CD8-positive, alpha-beta memory T cell (primary cell): Measurements from ENCODE around the gene NFIA. TPM values are rescaled to one million over a fixed set of nuclear protein-coding genes. Genes with fewer than 3 reads are reported as not detected.
A peak's percentile ranks its signal among the peaks of the same experiment; 100 is the strongest.

Source experiments
- CTCF ChIA-PET: fragments of 350-600 bp; sonication (Branson Sonifier 250); formaldehyde crosslinking; loops from one replicate; lab custom pipeline; 2021; ENCODE audit warnings: antibody characterized with exemption; lab: Charles Lee
- POLR2A ChIA-PET: fragments of 350-600 bp; sonication (Branson Sonifier 250); formaldehyde crosslinking; loops from one replicate; lab custom pipeline; 2021; ENCODE audit warnings: antibody characterized with exemption; lab: Charles Lee
- DNase-seq, 5 donors: peaks; one replicate each; pipeline versions ENCODE4 v3.0.0 to v3.0.0-alpha.2; 2020 to 2022; ENCODE audit warnings: mixed read lengths in 1 of 5
- H3K27ac ChIP-seq: one replicate; pipeline ENCODE4 v1.7.0; 2013; ENCODE audit warnings: low read depth, mild to moderate bottlenecking, low read length, moderate library complexity
- H3K27me3 ChIP-seq: 2 replicates; pipeline ENCODE4 v1.7.0; 2013; ENCODE audit warnings: low read length, mild to moderate bottlenecking; ENCODE audit not compliant: insufficient read depth, poor library complexity, severe bottlenecking
- H3K36me3 ChIP-seq: 2 replicates; pipeline ENCODE4 v1.7.0; 2013; ENCODE audit warnings: mild to moderate bottlenecking, low read length, moderate library complexity; ENCODE audit not compliant: insufficient read depth
- H3K4me1 ChIP-seq: 2 replicates; pipeline ENCODE4 v1.7.0; 2013; ENCODE audit warnings: mild to moderate bottlenecking, low read length, moderate library complexity; ENCODE audit not compliant: insufficient read depth
- H3K4me3 ChIP-seq: 2 replicates; pipeline ENCODE4 v1.7.0; 2013; ENCODE audit warnings: mild to moderate bottlenecking, low read length
- H3K9me3 ChIP-seq: 2 replicates; pipeline ENCODE4 v1.7.0; 2013; ENCODE audit warnings: mild to moderate bottlenecking, low read length
- H3K27ac Mint-ChIP-seq, 8 donors: one replicate each; pipeline ENCODE4 v1.8.0; 2020 to 2021; ENCODE audit warnings: mixed read lengths in 8 of 8, mild to moderate bottlenecking in 6 of 8, inconsistent platforms in 3 of 8, moderate library complexity in 3 of 8
- H3K27me3 Mint-ChIP-seq, 2 donors: one replicate each; pipeline ENCODE4 v1.8.0; 2020 to 2021; ENCODE audit warnings: mixed read lengths in 2 of 2, mild to moderate bottlenecking in 1 of 2, moderate library complexity in 1 of 2
- H3K36me3 Mint-ChIP-seq, 3 donors: one replicate each; pipeline ENCODE4 v1.8.0; 2020 to 2021; ENCODE audit warnings: mixed read lengths in 3 of 3, inconsistent platforms in 1 of 3, mild to moderate bottlenecking in 1 of 3
- H3K4me1 Mint-ChIP-seq, 3 donors: one replicate each; pipeline ENCODE4 v1.8.0; 2020 to 2021; ENCODE audit warnings: mixed read lengths in 3 of 3, inconsistent platforms in 1 of 3, mild to moderate bottlenecking in 1 of 3
- H3K4me3 Mint-ChIP-seq, 7 donors: one replicate each; pipeline ENCODE4 v1.8.0; 2020 to 2021; ENCODE audit warnings: mixed read lengths in 7 of 7, mild to moderate bottlenecking in 6 of 7, moderate library complexity in 4 of 7, inconsistent platforms in 2 of 7
- H3K9me3 Mint-ChIP-seq, 5 donors: one replicate each; pipeline ENCODE4 v1.8.0; 2020 to 2022; ENCODE audit warnings: mixed read lengths in 5 of 5, mild to moderate bottlenecking in 3 of 5, moderate library complexity in 2 of 5, inconsistent platforms in 1 of 5
- polyA plus RNA-seq: library from polyadenylated mRNA; unstranded; fragments of 300-500 nt; fragmentation: Illumina TruSeq; gene quantifications from one replicate; pipeline ENCODE4 v1.2.3, GENCODE V29; 2021
- total RNA-seq, 2 experiments: library from RNA; stranded (reverse); gene quantifications; one replicate each; pipeline ENCODE4 v1.2.3, GENCODE V29; 2021

NFIA gene
- total and polyA plus RNA-seq, 3 experiments from 2014 or later = 6.1 to 9.9 (median 7.0) TPM

DNA sequence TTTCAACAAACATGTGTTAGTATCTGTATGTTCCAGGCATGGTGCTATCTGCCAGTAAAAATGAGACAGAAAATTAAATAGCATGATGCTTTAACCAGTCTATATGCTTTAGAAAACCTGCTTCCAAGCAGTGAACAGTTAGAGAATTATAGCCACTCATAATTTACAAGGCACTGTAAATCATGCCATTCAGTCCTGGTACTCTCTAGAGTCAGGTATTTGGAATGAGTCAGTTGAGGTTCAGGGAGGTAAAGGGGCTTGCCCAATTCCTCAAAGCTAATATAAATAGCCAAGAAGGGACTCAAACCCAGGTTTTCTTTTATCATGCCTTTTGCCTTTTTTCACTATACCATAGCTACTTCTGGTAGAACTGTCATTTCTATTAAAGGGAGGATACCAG, 184.4 kb downstream of the NFIA start:
- Histone ChIP-seq H3K4me3 (no peak overlapping the region), H3K9me3 (no peaks in the 10 kb centered on the region), H3K4me1 (no peaks in the 10 kb centered on the region), H3K27ac (no peak overlapping the region), H3K36me3 (no peaks in the 10 kb centered on the region), H3K27me3 (no peaks in the 10 kb centered on the region)
- DNase-seq = no peak
- ChIA-PET POLR2A (no interaction called here), CTCF (interaction anchor here (1.5 kb wide), 1 partner anchor 223 kb away, joined by 6 read pairs; no protein-coding TSS in a partner anchor)
- no peaks in the 10 kb centered on the region for H3K27me3 Mint-ChIP-seq
- no peaks in the 10 kb centered on the region for H3K36me3 Mint-ChIP-seq
- H3K9me3 Mint-ChIP-seq = no peaks in the 10 kb centered on the region
- no peak overlapping the region for H3K4me3 Mint-ChIP-seq
- no peak overlapping the region for H3K27ac Mint-ChIP-seq
- peaks cover 16 to 24% (median 17%) of the 10 kb centered on the region in 3 donors for H3K4me1 Mint-ChIP-seq

DNA sequence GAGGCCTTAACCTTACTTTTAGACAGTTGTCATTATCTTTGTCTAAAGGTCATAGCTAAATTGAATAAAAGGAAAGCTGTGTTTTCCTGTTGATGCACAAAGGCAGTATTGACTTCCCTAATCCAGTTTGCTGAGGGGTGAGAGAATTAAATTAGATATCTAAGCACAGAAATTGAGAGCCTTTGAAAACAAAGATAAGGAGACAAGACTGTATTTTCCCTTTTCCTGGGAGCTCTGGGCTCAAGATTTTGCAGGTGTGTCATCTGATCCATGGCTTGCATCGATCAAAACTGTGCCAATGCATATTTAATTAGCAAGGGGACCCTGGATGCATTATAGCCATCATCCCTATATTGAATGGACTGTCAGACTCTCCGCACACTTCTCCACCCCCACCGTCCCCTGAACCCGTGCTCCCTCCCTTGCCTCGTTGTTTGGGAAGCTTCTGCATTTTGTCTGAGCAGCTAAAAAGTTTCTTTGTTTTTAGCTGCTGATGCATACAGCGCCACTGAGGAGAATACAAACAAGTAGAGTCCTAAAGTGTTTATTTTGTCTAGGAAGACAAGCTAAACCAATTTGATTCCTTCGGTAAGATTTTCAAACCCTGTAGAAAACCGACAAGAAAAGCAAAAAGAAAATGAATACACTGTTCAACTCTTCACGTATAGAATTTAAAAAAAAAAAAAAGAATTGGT, 186.3 kb downstream of the NFIA start:
- Mint-ChIP-seq H3K4me3 (no peak overlapping the region), H3K4me1 (peaks cover 16 to 24% (median 17%) of the 10 kb centered on the region in 3 donors)
- no peaks in the 10 kb centered on the region for H3K36me3 ChIP-seq

DNA sequence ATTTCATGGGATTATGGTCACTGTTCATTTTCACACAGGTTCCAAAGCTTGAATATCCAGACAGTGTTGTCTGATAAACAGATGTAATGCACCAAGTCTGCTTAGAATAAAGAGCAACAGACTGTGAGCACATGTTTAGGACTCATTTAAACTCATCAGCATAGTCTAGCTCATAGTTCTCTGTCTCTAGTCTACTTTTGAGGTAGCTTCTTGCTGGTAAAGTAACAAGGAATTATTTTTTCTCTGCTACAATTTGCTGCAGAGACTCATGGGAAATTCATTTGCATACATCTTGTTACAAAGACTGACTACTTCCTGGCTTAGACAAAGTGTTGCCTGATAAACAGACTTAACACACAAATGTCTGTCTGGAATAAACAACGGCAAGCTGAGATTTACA, 187.2 kb downstream of the NFIA start:
- DNase-seq = no peak
- Histone ChIP-seq H3K27ac (no peak overlapping the region), H3K4me3 (no peak overlapping the region), H3K27me3 (no peaks in the 10 kb centered on the region), H3K9me3 (no peaks in the 10 kb centered on the region), H3K36me3 (no peaks in the 10 kb centered on the region), H3K4me1 (no peaks in the 10 kb centered on the region)
- H3K27ac Mint-ChIP-seq = no peak overlapping the region
- H3K36me3 Mint-ChIP-seq = no peaks in the 10 kb centered on the region
- CTCF ChIA-PET = interaction anchor here (0.8 to 1.3 kb wide), 3 partner anchors 15 to 227 kb away, joined by 3 read pairs; no protein-coding TSS in a partner anchor
- no peak overlapping the region for H3K4me3 Mint-ChIP-seq
- no peaks in the 10 kb centered on the region for H3K9me3 Mint-ChIP-seq
- H3K27me3 Mint-ChIP-seq = no peaks in the 10 kb centered on the region
- POLR2A ChIA-PET = no interaction called here
- peaks cover 16 to 24% (median 17%) of the 10 kb centered on the region in 3 donors for H3K4me1 Mint-ChIP-seq

More for the DNA sequence above, 186.3 kb downstream of the NFIA start:
- Mint-ChIP-seq H3K36me3 (no peaks in the 10 kb centered on the region), H3K27me3 (no peaks in the 10 kb centered on the region), H3K9me3 (no peaks in the 10 kb centered on the region), H3K27ac (peak overlapping the region in 1 of 8 donors; percentile 7)
- ChIA-PET POLR2A (no interaction called here), CTCF (interaction anchor here (0.8 to 1.3 kb wide), 2 partner anchors 14 to 129 kb away, joined by 3 read pairs; no protein-coding TSS in a partner anchor)
- H3K27ac ChIP-seq = no peak overlapping the region
- no peaks in the 10 kb centered on the region for H3K9me3 ChIP-seq
- H3K4me3 ChIP-seq = no peak overlapping the region
- DNase-seq = no peak
- no peaks in the 10 kb centered on the region for H3K4me1 ChIP-seq
- no peaks in the 10 kb centered on the region for H3K27me3 ChIP-seq

GRCh38 chr1:61270107-61270506, 187.7 kb downstream of the NFIA start:
- Mint-ChIP-seq H3K4me1 (peaks cover 16 to 24% (median 17%) of the 10 kb centered on the region in 3 donors), H3K27ac (peak overlapping the region in 1 of 8 donors; percentile 82), H3K4me3 (no peak overlapping the region), H3K9me3 (no peaks in the 10 kb centered on the region), H3K27me3 (no peaks in the 10 kb centered on the region), H3K36me3 (no peaks in the 10 kb centered on the region)
- ChIA-PET POLR2A (no interaction called here), CTCF (interaction anchor here (1.1 to 1.3 kb wide), 2 partner anchors 127 to 228 kb away, joined by 3 read pairs; no protein-coding TSS in a partner anchor)
- Histone ChIP-seq H3K27ac (no peak overlapping the region), H3K4me1 (no peaks in the 10 kb centered on the region), H3K4me3 (no peak overlapping the region), H3K27me3 (no peaks in the 10 kb centered on the region), H3K36me3 (no peaks in the 10 kb centered on the region), H3K9me3 (no peaks in the 10 kb centered on the region)
- DNase-seq = no peak

GRCh38 chr1:61270761-61271411, 188.5 kb downstream of the NFIA start:
- Histone ChIP-seq H3K27ac (peak overlapping the region; percentile 41), H3K4me3 (no peak overlapping the region), H3K9me3 (no peaks in the 10 kb centered on the region), H3K27me3 (no peaks in the 10 kb centered on the region), H3K4me1 (no peaks in the 10 kb centered on the region), H3K36me3 (no peaks in the 10 kb centered on the region)
- H3K27ac Mint-ChIP-seq = no peak overlapping the region
- H3K9me3 Mint-ChIP-seq = no peaks in the 10 kb centered on the region
- CTCF ChIA-PET = interaction anchor here (0.9 to 1.0 kb wide), 3 partner anchors 11 to 242 kb away, joined by 3 to 5 read pairs (median 4); no protein-coding TSS in a partner anchor
- POLR2A ChIA-PET = no interaction called here
- H3K27me3 Mint-ChIP-seq = no peaks in the 10 kb centered on the region
- H3K4me1 Mint-ChIP-seq = peaks cover 16 to 24% (median 17%) of the 10 kb centered on the region in 3 donors
- DNase-seq = no peak
- peak overlapping the region in 4 of 7 donors; percentile 16 to 54 (median 39) for H3K4me3 Mint-ChIP-seq
- no peaks in the 10 kb centered on the region for H3K36me3 Mint-ChIP-seq

GRCh38 chr1:61271412-61271789, 189.0 kb downstream of the NFIA start:
- POLR2A ChIA-PET = interaction anchor here (0.5 to 0.6 kb wide), 2 partner anchors 194 to 462 kb away, joined by 3 to 4 read pairs; no protein-coding TSS in a partner anchor
- no peaks in the 10 kb centered on the region for H3K27me3 Mint-ChIP-seq
- no peak for DNase-seq
- H3K9me3 Mint-ChIP-seq = no peaks in the 10 kb centered on the region
- Histone ChIP-seq H3K27ac (peak overlapping the region; percentile 41), H3K36me3 (no peaks in the 10 kb centered on the region), H3K4me1 (no peaks in the 10 kb centered on the region), H3K27me3 (no peaks in the 10 kb centered on the region), H3K4me3 (no peak overlapping the region), H3K9me3 (no peaks in the 10 kb centered on the region)
- peaks cover 16 to 27% (median 17%) of the 10 kb centered on the region in 3 donors for H3K4me1 Mint-ChIP-seq
- CTCF ChIA-PET = interaction anchor here (0.9 to 1.0 kb wide), 3 partner anchors 11 to 242 kb away, joined by 3 to 5 read pairs (median 4); no protein-coding TSS in a partner anchor
- H3K27ac Mint-ChIP-seq = no peak overlapping the region
- no peaks in the 10 kb centered on the region for H3K36me3 Mint-ChIP-seq
- no peak overlapping the region for H3K4me3 Mint-ChIP-seq

GRCh38 chr1:61273167-61273705, 190.9 kb downstream of the NFIA start:
- Histone ChIP-seq H3K4me1 (no peaks in the 10 kb centered on the region), H3K4me3 (no peak overlapping the region), H3K27ac (no peak overlapping the region), H3K27me3 (no peaks in the 10 kb centered on the region), H3K9me3 (no peaks in the 10 kb centered on the region), H3K36me3 (no peaks in the 10 kb centered on the region)
- peaks cover 16 to 28% (median 17%) of the 10 kb centered on the region in 3 donors for H3K4me1 Mint-ChIP-seq
- no peak for DNase-seq
- H3K36me3 Mint-ChIP-seq = no peaks in the 10 kb centered on the region
- ChIA-PET CTCF (no interaction called here), POLR2A (no interaction called here)
- no peaks in the 10 kb centered on the region for H3K9me3 Mint-ChIP-seq
- H3K4me3 Mint-ChIP-seq = no peak overlapping the region
- no peaks in the 10 kb centered on the region for H3K27me3 Mint-ChIP-seq
- H3K27ac Mint-ChIP-seq = no peak overlapping the region
